Measurements from ENCODE around the gene FAM78A.

- TF ChIP-seq CTCF (IDR thresholded peaks at IDR 0.05; ENCODE audit: insufficient read depth, low read depth, low read length) (no peak), EZH2 (IDR thresholded peaks at IDR 0.05; ENCODE audit: insufficient read depth, low read length) (no peak)
Observed at GRCh38 chr9:131291795-131292315, 15.5 kb upstream of the FAM78A start.

All from astrocyte (in vitro differentiated cells and primary cell).